ENCODE measurements around the gene CA4.
"Not testable (repeated sequence)": the region's sequence is repeated elsewhere in the genome, so short reads cannot be mapped to it uniquely, and the experiment has no call there.

The CA4 gene

DNA sequence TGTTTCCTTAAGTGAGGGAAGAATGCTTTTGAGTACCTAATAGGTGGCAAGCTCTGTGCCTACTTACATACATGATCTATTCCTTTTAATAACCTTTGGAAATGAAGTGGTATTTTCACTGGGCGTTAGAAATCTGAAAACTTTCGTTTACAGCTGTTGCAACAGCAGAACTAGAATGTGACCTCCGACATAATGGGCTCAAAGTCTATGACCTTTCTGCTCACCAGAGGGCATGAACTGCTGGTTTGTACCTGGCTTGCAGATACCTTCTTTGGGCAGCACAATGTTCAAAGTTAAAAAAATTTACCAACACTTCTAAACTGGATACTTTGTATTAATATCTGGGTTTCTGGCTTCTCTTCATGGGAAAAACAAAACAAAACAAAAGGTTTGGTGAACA is 24.3 kb downstream of the CA4 start:
- H3K36me3 ChIP-seq (ENCODE audit: insufficient read depth, low read length) = peaks cover 15% of the 10 kb centered on the region; the same call in 1 of the 2 replicates
- H3K4me1 ChIP-seq (ENCODE audit: insufficient read depth, low read length) = peaks cover 16% of the 10 kb centered on the region
- H3K4me2 ChIP-seq (ENCODE audit: insufficient read depth, low read length) = no peak overlapping the region
- no peaks in the 10 kb centered on the region for H3K9me3 ChIP-seq (ENCODE audit: insufficient read depth, low read length, severe bottlenecking)
- no peak overlapping the region for H2AFZ ChIP-seq (ENCODE audit: low read depth, low read length)
- no peak for TF ChIP-seq EZH2 (IDR thresholded peaks at IDR 0.05; ENCODE audit: borderline replicate concordance, low read depth, low read length, severe bottlenecking)
- TF ChIP-seq, protein P1, sequence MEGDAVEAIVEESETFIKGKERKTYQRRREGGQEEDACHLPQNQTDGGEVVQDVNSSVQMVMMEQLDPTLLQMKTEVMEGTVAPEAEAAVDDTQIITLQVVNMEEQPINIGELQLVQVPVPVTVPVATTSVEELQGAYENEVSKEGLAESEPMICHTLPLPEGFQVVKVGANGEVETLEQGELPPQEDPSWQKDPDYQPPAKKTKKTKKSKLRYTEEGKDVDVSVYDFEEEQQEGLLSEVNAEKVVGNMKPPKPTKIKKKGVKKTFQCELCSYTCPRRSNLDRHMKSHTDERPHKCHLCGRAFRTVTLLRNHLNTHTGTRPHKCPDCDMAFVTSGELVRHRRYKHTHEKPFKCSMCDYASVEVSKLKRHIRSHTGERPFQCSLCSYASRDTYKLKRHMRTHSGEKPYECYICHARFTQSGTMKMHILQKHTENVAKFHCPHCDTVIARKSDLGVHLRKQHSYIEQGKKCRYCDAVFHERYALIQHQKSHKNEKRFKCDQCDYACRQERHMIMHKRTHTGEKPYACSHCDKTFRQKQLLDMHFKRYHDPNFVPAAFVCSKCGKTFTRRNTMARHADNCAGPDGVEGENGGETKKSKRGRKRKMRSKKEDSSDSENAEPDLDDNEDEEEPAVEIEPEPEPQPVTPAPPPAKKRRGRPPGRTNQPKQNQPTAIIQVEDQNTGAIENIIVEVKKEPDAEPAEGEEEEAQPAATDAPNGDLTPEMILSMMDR (IDR thresholded peaks at IDR 0.05; ENCODE audit: borderline replicate concordance, extremely low read depth, low read length, poor library complexity, severe bottlenecking) = no peak
- H3K79me2 ChIP-seq (ENCODE audit: insufficient read depth, low read length) = no peaks in the 10 kb centered on the region
- no peaks in the 10 kb centered on the region for H4K20me1 ChIP-seq (ENCODE audit: insufficient read depth, low read length)
- H3K27me3 ChIP-seq (ENCODE audit: insufficient read depth, low read length, poor library complexity) = no peaks in the 10 kb centered on the region
- DNase-seq (no peak), ATAC-seq (ENCODE audit: insufficient read depth, low read depth) (no peak)
- H3K27ac ChIP-seq (ENCODE audit: low read length) = no peak overlapping the region
- H3K4me3 ChIP-seq (ENCODE audit: low read depth in 1 of 2, low read length in 2 of 2) = no peak overlapping the region
- H3K9ac ChIP-seq (ENCODE audit: low read depth, low read length) = no peak overlapping the region

DNA sequence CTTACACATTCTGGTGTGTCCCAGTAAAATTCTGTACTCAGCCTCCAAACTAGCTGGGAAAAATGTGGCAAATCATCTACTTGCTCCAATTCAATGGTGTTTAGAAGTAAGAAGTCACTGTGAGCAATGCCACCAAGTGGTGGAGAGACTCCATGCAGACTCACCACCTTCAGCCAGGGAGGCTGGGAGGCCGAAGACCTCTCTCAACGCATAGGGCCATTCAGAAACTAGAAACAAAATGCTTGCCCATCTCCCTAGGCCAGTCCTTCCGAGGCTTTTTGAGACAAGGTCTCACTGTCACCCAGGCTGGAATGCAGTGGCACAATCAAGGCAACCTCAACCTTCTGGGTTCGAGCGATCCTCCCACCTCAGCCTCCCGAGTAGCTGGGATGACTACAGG is 25.0 kb downstream of the CA4 start:
- ATAC-seq (ENCODE audit: insufficient read depth, low read depth); DNase-seq; H3K9me3 ChIP-seq (ENCODE audit: insufficient read depth, low read length, severe bottlenecking): not testable (repeated sequence)

DNA sequence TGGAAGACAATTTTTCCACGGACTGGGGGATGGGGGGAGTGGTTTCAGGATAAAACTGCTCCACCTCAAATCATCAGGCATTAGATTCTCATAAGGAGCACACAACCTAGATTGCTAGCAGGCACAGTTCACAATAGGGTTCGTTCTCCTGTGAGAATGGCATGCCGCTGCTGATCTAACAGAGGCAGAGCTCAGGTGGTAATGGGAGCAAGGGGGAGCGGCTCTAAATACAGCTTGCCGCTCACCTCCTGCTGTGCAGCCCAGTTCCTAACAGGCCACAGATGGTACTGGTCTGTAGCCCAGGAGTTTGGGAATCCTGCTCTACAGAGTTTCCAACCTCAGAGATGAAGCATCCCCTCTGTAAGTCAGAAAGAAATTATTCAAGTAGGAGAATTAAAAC is 27.0 kb downstream of the CA4 start:
- not testable (repeated sequence) for H2AFZ ChIP-seq (ENCODE audit: low read depth, low read length); DNase-seq; H3K27me3 ChIP-seq (ENCODE audit: insufficient read depth, low read length, poor library complexity); H3K9ac ChIP-seq (ENCODE audit: low read depth, low read length); H4K20me1 ChIP-seq (ENCODE audit: insufficient read depth, low read length); H3K9me3 ChIP-seq (ENCODE audit: insufficient read depth, low read length, severe bottlenecking); H3K4me1 ChIP-seq (ENCODE audit: insufficient read depth, low read length); H3K79me2 ChIP-seq (ENCODE audit: insufficient read depth, low read length); H3K4me2 ChIP-seq (ENCODE audit: insufficient read depth, low read length); H3K27ac ChIP-seq (ENCODE audit: low read length); H3K4me3 ChIP-seq (ENCODE audit: low read depth in 1 of 2, low read length in 2 of 2); ATAC-seq (ENCODE audit: insufficient read depth, low read depth)
- H3K36me3 ChIP-seq (ENCODE audit: insufficient read depth, low read length) = peaks cover 33% of the 10 kb centered on the region

More for the DNA sequence above, 25.0 kb downstream of the CA4 start:
- not testable (repeated sequence) for H3K4me3 ChIP-seq (ENCODE audit: low read depth in 1 of 2, low read length in 2 of 2); H4K20me1 ChIP-seq (ENCODE audit: insufficient read depth, low read length); H3K4me2 ChIP-seq (ENCODE audit: insufficient read depth, low read length); H3K27ac ChIP-seq (ENCODE audit: low read length); H3K27me3 ChIP-seq (ENCODE audit: insufficient read depth, low read length, poor library complexity); H3K9ac ChIP-seq (ENCODE audit: low read depth, low read length); H3K79me2 ChIP-seq (ENCODE audit: insufficient read depth, low read length); H2AFZ ChIP-seq (ENCODE audit: low read depth, low read length)
- TF ChIP-seq, protein P1 (IDR thresholded peaks at IDR 0.05; ENCODE audit: borderline replicate concordance, extremely low read depth, low read length, poor library complexity, severe bottlenecking) = peak; percentile 31
- Histone ChIP-seq H3K4me1 (ENCODE audit: insufficient read depth, low read length) (peaks cover 16% of the 10 kb centered on the region), H3K36me3 (ENCODE audit: insufficient read depth, low read length) (peaks cover 18% of the 10 kb centered on the region; the same call in 1 of the 2 replicates)

DNA sequence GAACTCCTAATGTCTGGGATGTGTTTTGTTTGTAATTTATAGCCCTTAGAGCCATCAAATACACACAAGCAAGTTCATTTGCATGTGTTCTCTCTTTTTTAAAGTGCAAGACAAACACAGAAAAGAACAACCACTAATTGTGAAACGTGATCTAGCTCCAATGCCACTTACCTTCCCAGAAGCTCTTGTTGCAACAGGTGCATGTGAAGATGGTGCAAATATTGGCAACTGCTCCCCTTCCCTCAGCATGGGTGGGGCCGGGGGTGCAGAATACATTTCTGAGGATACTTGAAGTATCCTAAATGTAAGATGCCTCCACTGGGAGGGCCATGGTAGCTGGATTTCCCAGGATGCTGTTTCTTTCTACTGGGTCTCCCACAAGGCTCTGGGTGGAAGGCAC is 28.4 kb downstream of the CA4 start:
- not testable (repeated sequence) for H4K20me1 ChIP-seq (ENCODE audit: insufficient read depth, low read length); H3K9ac ChIP-seq (ENCODE audit: low read depth, low read length); H3K4me3 ChIP-seq (ENCODE audit: low read depth in 1 of 2, low read length in 2 of 2); ATAC-seq (ENCODE audit: insufficient read depth, low read depth); H2AFZ ChIP-seq (ENCODE audit: low read depth, low read length); H3K79me2 ChIP-seq (ENCODE audit: insufficient read depth, low read length); H3K27ac ChIP-seq (ENCODE audit: low read length); H3K4me2 ChIP-seq (ENCODE audit: insufficient read depth, low read length); H3K27me3 ChIP-seq (ENCODE audit: insufficient read depth, low read length, poor library complexity); H3K9me3 ChIP-seq (ENCODE audit: insufficient read depth, low read length, severe bottlenecking); H3K4me1 ChIP-seq (ENCODE audit: insufficient read depth, low read length); DNase-seq
- peaks cover 42% of the 10 kb centered on the region for H3K36me3 ChIP-seq (ENCODE audit: insufficient read depth, low read length)

DNA sequence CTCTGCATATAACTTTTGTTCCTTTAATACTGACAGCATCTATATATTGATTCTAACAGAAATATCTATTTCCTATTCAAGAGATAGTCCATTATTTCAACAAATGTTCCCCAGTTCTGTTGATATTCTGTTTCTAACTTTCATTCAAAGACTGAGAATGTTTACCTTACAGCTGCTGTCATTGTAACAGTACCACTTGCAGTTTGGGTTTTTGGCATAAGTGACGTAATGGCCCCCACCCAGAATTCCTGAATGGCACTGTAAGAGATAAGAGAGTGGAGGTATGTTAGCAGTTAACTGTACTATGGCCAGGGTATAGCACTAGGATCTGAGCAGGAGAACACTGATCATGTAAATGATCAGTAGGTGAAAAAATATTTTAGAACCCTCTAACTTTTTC is 30.6 kb downstream of the CA4 start:
- not testable (repeated sequence) for H3K27ac ChIP-seq (ENCODE audit: low read length); H3K79me2 ChIP-seq (ENCODE audit: insufficient read depth, low read length); H4K20me1 ChIP-seq (ENCODE audit: insufficient read depth, low read length); H3K9ac ChIP-seq (ENCODE audit: low read depth, low read length); H3K4me3 ChIP-seq (ENCODE audit: low read depth in 1 of 2, low read length in 2 of 2); ATAC-seq (ENCODE audit: insufficient read depth, low read depth); H3K27me3 ChIP-seq (ENCODE audit: insufficient read depth, low read length, poor library complexity); H2AFZ ChIP-seq (ENCODE audit: low read depth, low read length); DNase-seq; H3K4me2 ChIP-seq (ENCODE audit: insufficient read depth, low read length); H3K9me3 ChIP-seq (ENCODE audit: insufficient read depth, low read length, severe bottlenecking); H3K4me1 ChIP-seq (ENCODE audit: insufficient read depth, low read length)
- H3K36me3 ChIP-seq (ENCODE audit: insufficient read depth, low read length) = peaks cover 59% of the 10 kb centered on the region

DNA sequence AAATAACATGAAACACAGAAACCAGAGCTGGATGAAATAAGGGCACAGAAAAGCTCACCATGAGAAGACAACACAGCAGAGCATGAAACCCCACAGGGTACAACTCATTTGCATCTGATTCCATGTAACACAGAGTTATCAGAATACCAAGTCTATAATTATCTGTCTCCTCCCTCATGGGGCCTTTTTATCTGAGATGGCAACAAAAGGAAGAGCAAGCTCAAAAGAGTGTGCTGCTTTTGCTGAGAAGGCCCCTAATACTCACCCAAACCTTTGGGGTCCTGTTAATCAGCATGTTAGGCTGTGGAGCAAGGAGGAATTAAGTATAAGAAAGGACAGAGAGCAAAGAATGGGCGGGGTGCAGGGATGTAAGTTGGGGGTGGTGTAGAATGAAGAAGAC is 36.6 kb downstream of the CA4 start:
- not testable (repeated sequence) for H3K27ac ChIP-seq (ENCODE audit: low read length); H3K27me3 ChIP-seq (ENCODE audit: insufficient read depth, low read length, poor library complexity); H3K79me2 ChIP-seq (ENCODE audit: insufficient read depth, low read length); H3K4me1 ChIP-seq (ENCODE audit: insufficient read depth, low read length); DNase-seq; ATAC-seq (ENCODE audit: insufficient read depth, low read depth); H3K4me3 ChIP-seq (ENCODE audit: low read depth in 1 of 2, low read length in 2 of 2); H3K4me2 ChIP-seq (ENCODE audit: insufficient read depth, low read length); H3K9me3 ChIP-seq (ENCODE audit: insufficient read depth, low read length, severe bottlenecking); H4K20me1 ChIP-seq (ENCODE audit: insufficient read depth, low read length); H2AFZ ChIP-seq (ENCODE audit: low read depth, low read length); H3K9ac ChIP-seq (ENCODE audit: low read depth, low read length)
- H3K36me3 ChIP-seq (ENCODE audit: insufficient read depth, low read length) = peaks cover 71% of the 10 kb centered on the region

All from DND-41 (cell line).